Stimulated activated CD4-positive, alpha-beta T cell treated with anti-CD3 and anti-CD28 coated beads, Interleukin-4, amount 100 ng/mL, for 4 hours (primary cell): ENCODE measurements around the gene NME5.
"Not testable (repeated sequence)": the region's sequence is repeated elsewhere in the genome, so short reads cannot be mapped to it uniquely, and the experiment has no call there.

Experiments
- DNase-seq, 2 experiments: peaks; one replicate each; pipeline ENCODE4 v3.0.0-alpha.2; 2020

NME5 gene

GRCh38 chr5:138070026-138070425 is 69.2 kb downstream of the NME5 start:
- DNase-seq = not testable (repeated sequence)

- peak; percentile 67 to 69 for DNase-seq
Observed at GRCh38 chr5:138068742-138069600, 70.3 kb downstream of the NME5 start.

- DNase-seq = no peak
Observed at GRCh38 chr5:138067945-138068344, 71.3 kb downstream of the NME5 start.
